Hepatocyte (in vitro differentiated cells): Measurements from ENCODE around the gene F8. TPM values are rescaled to one million over a fixed set of nuclear protein-coding genes. Genes with fewer than 3 reads are reported as not detected.

Experiments
- DNase-seq: peaks from one replicate; pipeline ENCODE4 v3.0.0-alpha.2; 2016; ENCODE audit warnings: low spot score
- H2AFZ ChIP-seq: fragments of 200-600 bp; sonication (generic); 2 replicates; pipeline ENCODE4 v1.6.0; 2016; ENCODE audit warnings: antibody characterized with exemption, mild to moderate bottlenecking
- H3K27ac ChIP-seq: fragments of 200-600 bp; sonication (generic); 2 replicates; pipeline ENCODE4 v1.5.1; 2016; ENCODE audit warnings: mild to moderate bottlenecking
- H3K27me3 ChIP-seq: fragments of 200-600 bp; sonication (generic); 2 replicates; pipeline ENCODE4 v1.6.1; 2016
- H3K36me3 ChIP-seq: fragments of 200-600 bp; sonication (generic); replicated peaks from 2 replicates; pipeline ENCODE4 v1.5.1; 2016; ENCODE audit warnings: low read depth; ENCODE audit not compliant: insufficient read depth
- H3K4me1 ChIP-seq: fragments of 200-600 bp; sonication (generic); 2 replicates; pipeline ENCODE4 v1.5.1; 2016; ENCODE audit warnings: mild to moderate bottlenecking, moderate library complexity; ENCODE audit not compliant: insufficient read depth
- H3K4me2 ChIP-seq: fragments of 200-600 bp; sonication (generic); 2 replicates; pipeline ENCODE4 v1.6.0; 2016
- H3K4me3 ChIP-seq: fragments of 200-600 bp; sonication (generic); 2 replicates; pipeline ENCODE4 v1.5.1; 2016; ENCODE audit warnings: mild to moderate bottlenecking
- H3K79me2 ChIP-seq: fragments of 200-600 bp; sonication (generic); 2 replicates; pipeline ENCODE4 v1.6.0; 2017; ENCODE audit warnings: mild to moderate bottlenecking
- H3K9me2 ChIP-seq: fragments of 200-600 bp; sonication (generic); replicated peaks from 2 replicates; pipeline ENCODE4 v1.6.0; 2017; ENCODE audit warnings: mild to moderate bottlenecking; ENCODE audit not compliant: insufficient read depth
- H3K9me3 ChIP-seq: fragments of 200-600 bp; sonication (generic); 2 replicates; pipeline ENCODE4 v1.5.1; 2016; ENCODE audit warnings: low read depth, mild to moderate bottlenecking
- H4K20me1 ChIP-seq: fragments of 200-600 bp; sonication (generic); 2 replicates; pipeline ENCODE4 v1.6.0; 2016; ENCODE audit warnings: mild to moderate bottlenecking; ENCODE audit not compliant: insufficient read depth, poor library complexity, severe bottlenecking
- EZH2 ChIP-seq: fragments of 200-600 bp; sonication (generic); IDR thresholded peaks from 2 replicates; pipeline ENCODE4 v1.6.1; 2016; ENCODE audit warnings: antibody characterized with exemption, mild to moderate bottlenecking, borderline replicate concordance
- EZH2phosphoT487 ChIP-seq: fragments of 200-600 bp; sonication (generic); IDR thresholded peaks from one replicate; pipeline ENCODE4 v1.6.1; 2018; ENCODE audit warnings: antibody characterized with exemption, mild to moderate bottlenecking, low read depth, moderate library complexity; ENCODE audit not compliant: unreplicated experiment, severe bottlenecking
- WGBS: methylation state at CpG from one replicate; pipeline ENCODE4 v1.1.6; 2016; ENCODE audit warnings: low lambda C conversion rate; ENCODE audit errors: missing lambda C conversion rate; 5-methylcytosine and 5-hydroxymethylcytosine counted together
- microRNA counts: library from miRNA; unstranded; fragments of <30 nt; microRNA quantifications from one replicate; lab custom pipeline; 2017
- microRNA-seq: library from miRNA; unstranded; fragments of <30 nt; microRNA quantifications from one replicate; pipeline ENCODE4, GENCODE V29; 2017
- polyA plus RNA-seq: library from polyadenylated mRNA; unstranded; fragments of >200 nt; fragmentation: Nextera tagmentation; extraction: Ambion mirVana; gene quantifications from 2 replicates; pipeline ENCODE4 v1.2.1, GENCODE V29; 2016
- small RNA-seq: library from RNA; depleted of rRNA; stranded (forward); fragments of <200 nt; gene quantifications from one replicate; pipeline ENCODE3, GENCODE V24; 2014
- total RNA-seq: library from RNA; depleted of rRNA; stranded (reverse); fragments of >200 nt; gene quantifications from 2 replicates; pipeline ENCODE4 v1.2.3, GENCODE V29; 2014
- TF ChIP-seq, protein P1 (sequence below): fragments of 200-600 bp; sonication (generic); IDR thresholded peaks from 2 replicates; pipeline ENCODE4 v1.5.1; 2016; ENCODE audit warnings: antibody characterized with exemption, mild to moderate bottlenecking; ENCODE audit not compliant: poor library complexity

The F8 gene
- total and polyA plus RNA-seq, 2 experiments from 2014 or later: 0.92 to 1.4 TPM

DNA sequence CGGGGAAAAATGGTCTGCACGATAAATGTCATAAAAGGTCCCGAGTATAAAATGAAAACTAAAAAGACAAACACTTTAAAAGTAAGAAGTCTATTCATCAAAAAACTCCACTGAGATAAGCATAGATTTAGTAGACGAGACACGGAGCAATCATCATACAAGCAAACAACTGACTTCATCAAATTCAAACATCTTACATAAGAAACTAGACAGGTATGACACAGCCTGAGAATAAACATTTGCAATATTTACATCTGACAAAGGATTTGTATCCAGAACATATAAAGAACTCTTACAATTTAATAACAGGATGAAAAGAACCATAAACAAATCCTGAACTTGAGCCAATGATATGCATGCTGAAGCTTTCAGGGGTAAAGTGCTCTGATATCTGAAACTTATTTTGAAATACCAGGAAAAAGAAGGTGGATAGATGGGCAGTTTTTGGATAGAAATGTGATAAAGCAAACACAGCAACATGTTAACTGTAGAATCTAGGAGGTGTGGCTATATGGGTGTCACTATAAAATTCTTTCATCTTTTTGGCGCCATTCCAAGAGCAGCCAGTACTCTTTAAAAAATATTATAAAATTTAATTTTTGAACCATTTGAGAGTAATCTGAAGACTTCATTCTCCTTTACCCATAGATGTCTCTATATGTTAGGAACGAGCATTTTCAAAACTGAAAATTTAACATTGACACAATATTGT, 229.3 kb downstream of the F8 start:
- no peaks in the 10 kb centered on the region for H3K4me1 ChIP-seq
- no peaks in the 10 kb centered on the region for H3K9me3 ChIP-seq
- no peak for DNase-seq
- H3K36me3 ChIP-seq: no peaks in the 10 kb centered on the region
- H3K4me2 ChIP-seq: no peak overlapping the region
- no peaks in the 10 kb centered on the region for H3K9me2 ChIP-seq
- WGBS: 87% methylated on average over 7 of the region's 7 CpGs
- no peaks in the 10 kb centered on the region for H4K20me1 ChIP-seq
- no peak overlapping the region for H2AFZ ChIP-seq
- H3K27ac ChIP-seq: no peak overlapping the region
- no peak overlapping the region for H3K4me3 ChIP-seq
- no peaks in the 10 kb centered on the region for H3K27me3 ChIP-seq
- H3K79me2 ChIP-seq: no peaks in the 10 kb centered on the region
- TF ChIP-seq, protein P1, sequence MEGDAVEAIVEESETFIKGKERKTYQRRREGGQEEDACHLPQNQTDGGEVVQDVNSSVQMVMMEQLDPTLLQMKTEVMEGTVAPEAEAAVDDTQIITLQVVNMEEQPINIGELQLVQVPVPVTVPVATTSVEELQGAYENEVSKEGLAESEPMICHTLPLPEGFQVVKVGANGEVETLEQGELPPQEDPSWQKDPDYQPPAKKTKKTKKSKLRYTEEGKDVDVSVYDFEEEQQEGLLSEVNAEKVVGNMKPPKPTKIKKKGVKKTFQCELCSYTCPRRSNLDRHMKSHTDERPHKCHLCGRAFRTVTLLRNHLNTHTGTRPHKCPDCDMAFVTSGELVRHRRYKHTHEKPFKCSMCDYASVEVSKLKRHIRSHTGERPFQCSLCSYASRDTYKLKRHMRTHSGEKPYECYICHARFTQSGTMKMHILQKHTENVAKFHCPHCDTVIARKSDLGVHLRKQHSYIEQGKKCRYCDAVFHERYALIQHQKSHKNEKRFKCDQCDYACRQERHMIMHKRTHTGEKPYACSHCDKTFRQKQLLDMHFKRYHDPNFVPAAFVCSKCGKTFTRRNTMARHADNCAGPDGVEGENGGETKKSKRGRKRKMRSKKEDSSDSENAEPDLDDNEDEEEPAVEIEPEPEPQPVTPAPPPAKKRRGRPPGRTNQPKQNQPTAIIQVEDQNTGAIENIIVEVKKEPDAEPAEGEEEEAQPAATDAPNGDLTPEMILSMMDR: no peak
- TF ChIP-seq EZH2phosphoT487: no peak
- no peak for TF ChIP-seq EZH2

- no peak overlapping the region for H2AFZ ChIP-seq
- no peaks in the 10 kb centered on the region for H4K20me1 ChIP-seq
- H3K27ac ChIP-seq: no peak overlapping the region
- H3K4me3 ChIP-seq: no peak overlapping the region
- TF ChIP-seq EZH2phosphoT487: no peak
- TF ChIP-seq, protein P1: no peak
- TF ChIP-seq EZH2: no peak
- no peaks in the 10 kb centered on the region for H3K36me3 ChIP-seq
- no peak overlapping the region for H3K4me2 ChIP-seq
- H3K4me1 ChIP-seq: no peaks in the 10 kb centered on the region
- H3K9me2 ChIP-seq: no peaks in the 10 kb centered on the region
- no peaks in the 10 kb centered on the region for H3K27me3 ChIP-seq
- no peaks in the 10 kb centered on the region for H3K9me3 ChIP-seq
- H3K79me2 ChIP-seq: no peaks in the 10 kb centered on the region
- 87% methylated on average over 8 of the region's 8 CpGs for WGBS
- no peak for DNase-seq
These were observed 230.6 kb downstream of the F8 start for GRCh38 chrX:154791939-154792338.

DNA sequence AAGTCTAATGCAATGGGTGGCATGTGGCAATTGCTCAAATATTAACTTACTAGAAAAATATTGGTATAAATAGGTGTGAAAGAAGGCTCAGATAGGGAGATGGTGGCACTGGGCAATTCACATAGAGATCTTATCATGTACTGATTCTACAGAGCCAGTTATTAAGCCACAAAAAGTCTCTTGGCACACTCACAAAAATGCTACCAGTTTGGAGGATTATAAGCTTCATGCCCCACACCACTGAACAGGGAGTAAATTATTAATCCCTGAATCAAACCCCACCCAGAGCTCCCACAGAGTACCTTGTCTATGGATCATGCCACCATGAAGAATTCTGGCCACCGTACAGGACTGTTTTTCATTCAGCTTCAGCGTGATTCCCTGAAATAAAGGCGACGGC, 231.1 kb downstream of the F8 start:
- WGBS: 66% methylated on average over 4 of the region's 4 CpGs
- Histone ChIP-seq H2AFZ (no peak overlapping the region), H3K9me3 (no peaks in the 10 kb centered on the region), H3K4me3 (no peak overlapping the region), H3K79me2 (no peaks in the 10 kb centered on the region), H3K27me3 (no peaks in the 10 kb centered on the region), H3K27ac (no peak overlapping the region), H3K4me1 (no peaks in the 10 kb centered on the region), H3K36me3 (no peaks in the 10 kb centered on the region), H4K20me1 (no peaks in the 10 kb centered on the region), H3K9me2 (no peaks in the 10 kb centered on the region), H3K4me2 (no peak overlapping the region)
- no peak for DNase-seq
- TF ChIP-seq EZH2phosphoT487: no peak
- TF ChIP-seq, protein P1: no peak
- no peak for TF ChIP-seq EZH2

MicroRNA genes within 50 kb of the gene (microRNA counts, 767-probe panel; counts per million panel counts)
- not detected for microRNA hsa-miR-1184 (lab: Ali Mortazavi, UCI)

Small RNAs within 50 kb of the gene (microRNA-seq; reads per million reads assigned to microRNA genes)
- not detected for gene MIR1184-1

Small RNAs within 50 kb of the gene (small RNA-seq; reads per million reads assigned to genes)
- not detected for gene MIR1184-1

Other genes starting within 250 kb of the F8 start
- 18.7 and 20.4 TPM in 2 replicates for gene MPP1, start 217.2 kb downstream of the F8 start, total RNA-seq
- gene MPP1, start 217.2 kb downstream of the F8 start, polyA plus RNA-seq: 11.4 and 15.0 TPM in 2 replicates
- gene SMIM9, start 188.1 kb downstream of the F8 start, total RNA-seq: not detected in 2 replicates
- gene SMIM9, start 188.1 kb downstream of the F8 start, polyA plus RNA-seq: not detected in 2 replicates
- gene F8A1, start 136.4 kb downstream of the F8 start, total RNA-seq: 6.4 and 7.7 TPM in 2 replicates
- gene F8A1, start 136.4 kb downstream of the F8 start, polyA plus RNA-seq: 33.8 and 40.1 TPM in 2 replicates
- 57.7 and 65.7 TPM in 2 replicates for gene FUNDC2, start 4.1 kb upstream of the F8 start, total RNA-seq
- 87.5 and 103 TPM in 2 replicates for gene FUNDC2, start 4.1 kb upstream of the F8 start, polyA plus RNA-seq
- 10.8 and 14.2 TPM in 2 replicates for gene CMC4, start 48.4 kb upstream of the F8 start, total RNA-seq
- gene CMC4, start 48.4 kb upstream of the F8 start, polyA plus RNA-seq: 16.3 and 18.4 TPM in 2 replicates
- 0.32 and 1.7 TPM in 2 replicates for gene MTCP1, start 48.4 kb upstream of the F8 start, total RNA-seq
- 13.2 TPM in 2 replicates for gene MTCP1, start 48.4 kb upstream of the F8 start, polyA plus RNA-seq
- 13.4 and 19.8 TPM in 2 replicates for gene BRCC3, start 48.8 kb upstream of the F8 start, total RNA-seq
- 21.5 and 27.2 TPM in 2 replicates for gene BRCC3, start 48.8 kb upstream of the F8 start, polyA plus RNA-seq
- 56.6 and 62.8 TPM in 2 replicates for gene VBP1, start 193.7 kb upstream of the F8 start, total RNA-seq
- 43.9 and 44.7 TPM in 2 replicates for gene VBP1, start 193.7 kb upstream of the F8 start, polyA plus RNA-seq
- 1.00 and 1.2 TPM in 2 replicates for gene RAB39B, start 241.8 kb upstream of the F8 start, total RNA-seq
- 0.07 and 0.24 TPM in 2 replicates for gene RAB39B, start 241.8 kb upstream of the F8 start, polyA plus RNA-seq